Progenitor cell of endocrine pancreas (in vitro differentiated cells): ENCODE results near the gene VPS36. TPM values are rescaled to one million over a fixed set of nuclear protein-coding genes. Genes with fewer than 3 reads are reported as not detected.
A peak's percentile ranks its signal among the peaks of the same experiment; 100 is the strongest.

ENCODE experiments used
- DNase-seq: peaks from one replicate; pipeline ENCODE4 v3.0.0; 2021; ENCODE audit warnings: low spot score; ENCODE audit not compliant: unreplicated experiment
- H3K27ac Mint-ChIP-seq: 2 replicates; pipeline ENCODE4 v1.8.0; 2021; ENCODE audit warnings: mild to moderate bottlenecking, moderate library complexity, mixed read lengths
- H3K27me3 Mint-ChIP-seq: 2 replicates; pipeline ENCODE4 v1.8.0; 2021; ENCODE audit warnings: mixed read lengths
- H3K36me3 Mint-ChIP-seq: 2 replicates; pipeline ENCODE4 v1.8.0; 2022; ENCODE audit warnings: mixed read lengths; ENCODE audit not compliant: insufficient read depth
- H3K4me1 Mint-ChIP-seq: 2 replicates; pipeline ENCODE4 v1.8.0; 2021; ENCODE audit warnings: low read depth, mixed read lengths
- H3K4me3 Mint-ChIP-seq: 2 replicates; pipeline ENCODE4 v1.8.0; 2021; ENCODE audit warnings: low read depth, mild to moderate bottlenecking, moderate library complexity, mixed read lengths
- H3K9me3 Mint-ChIP-seq: 2 replicates; pipeline ENCODE4 v1.8.0; 2021; ENCODE audit warnings: low read depth, mixed read lengths
- CTCF ChIP-seq: fragments of 200-600 bp; sonication (generic); IDR thresholded peaks from one replicate; pipeline ENCODE4 v1.5.0; 2021; ENCODE audit warnings: antibody characterized with exemption, mild to moderate bottlenecking; ENCODE audit not compliant: unreplicated experiment
- total RNA-seq: library from RNA; stranded (reverse); gene quantifications from 2 replicates; pipeline ENCODE4 v1.2.1, GENCODE V29; 2021

VPS36 gene
- total RNA-seq, 1 donor from 2014 or later: 49.6 TPM

- no peak for DNase-seq
- Mint-ChIP-seq H3K27ac (no peak overlapping the region), H3K27me3 (no peaks in the 10 kb centered on the region), H3K36me3 (peaks cover 7% of the 10 kb centered on the region), H3K4me1 (peaks cover 14% of the 10 kb centered on the region), H3K9me3 (no peaks in the 10 kb centered on the region), H3K4me3 (no peak overlapping the region)
- no peak for TF ChIP-seq CTCF
These were observed 2.5 kb downstream of the VPS36 start for GRCh38 chr13:52447815-52448552.

GRCh38 chr13:52447354-52447753 is 3.1 kb downstream of the VPS36 start:
- peaks cover 14% of the 10 kb centered on the region for H3K4me1 Mint-ChIP-seq
- no peak overlapping the region for H3K4me3 Mint-ChIP-seq
- H3K27ac Mint-ChIP-seq: no peak overlapping the region
- TF ChIP-seq CTCF: no peak
- no peaks in the 10 kb centered on the region for H3K9me3 Mint-ChIP-seq
- no peaks in the 10 kb centered on the region for H3K27me3 Mint-ChIP-seq
- peaks cover 7% of the 10 kb centered on the region for H3K36me3 Mint-ChIP-seq
- no peak for DNase-seq

DNA sequence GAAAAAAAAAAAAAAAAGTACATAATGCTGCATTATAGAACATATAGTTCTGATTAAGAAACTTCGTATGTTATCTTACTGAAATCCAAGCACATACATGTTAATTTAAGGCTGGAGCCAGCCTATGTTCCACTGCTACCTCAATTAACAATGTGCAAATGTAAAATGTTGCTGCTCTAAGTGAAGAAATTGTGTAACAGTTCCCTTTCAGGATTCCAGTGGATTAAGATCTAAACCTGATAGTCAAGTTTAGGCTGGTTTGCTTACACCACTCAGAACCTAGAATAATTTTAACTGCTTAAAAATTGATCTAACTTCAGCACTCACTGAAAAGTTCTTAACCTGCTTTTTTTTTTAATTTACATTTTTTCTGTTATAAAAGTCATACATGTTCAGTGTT is 4.2 kb downstream of the VPS36 start:
- Mint-ChIP-seq H3K4me1 (peaks cover 14% of the 10 kb centered on the region), H3K27ac (no peak overlapping the region), H3K9me3 (no peaks in the 10 kb centered on the region), H3K4me3 (no peak overlapping the region), H3K36me3 (peaks cover 7% of the 10 kb centered on the region), H3K27me3 (no peaks in the 10 kb centered on the region)
- no peak for DNase-seq
- TF ChIP-seq CTCF: no peak

GRCh38 chr13:52432456-52432855 is 18.0 kb downstream of the VPS36 start:
- no peaks in the 10 kb centered on the region for H3K27me3 Mint-ChIP-seq
- no peak for TF ChIP-seq CTCF
- H3K27ac Mint-ChIP-seq: no peak overlapping the region
- H3K36me3 Mint-ChIP-seq: peaks cover 38% of the 10 kb centered on the region
- no peak for DNase-seq
- no peak overlapping the region for H3K4me3 Mint-ChIP-seq
- H3K4me1 Mint-ChIP-seq: peaks cover 13% of the 10 kb centered on the region
- H3K9me3 Mint-ChIP-seq: no peaks in the 10 kb centered on the region

DNA sequence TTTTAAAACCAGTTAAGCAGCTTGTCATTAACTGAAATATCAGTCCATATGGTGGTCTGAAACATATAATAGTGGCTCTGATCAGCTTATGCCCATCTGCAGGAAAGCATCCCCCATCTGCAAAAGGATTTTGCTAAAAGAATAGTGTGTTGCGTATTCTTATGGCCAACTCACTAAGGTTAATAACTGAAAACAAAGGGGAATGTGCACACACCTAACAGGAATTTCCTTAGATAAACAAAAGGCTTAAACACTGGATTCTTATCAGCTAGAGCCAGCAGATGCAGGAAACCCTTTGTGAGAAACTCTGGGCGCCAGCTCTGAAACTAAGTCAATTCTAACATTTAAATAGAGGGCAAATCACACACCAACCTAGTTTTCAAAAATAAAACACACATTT is 22.1 kb downstream of the VPS36 start:
- H3K27ac Mint-ChIP-seq: peak overlapping the region; percentile 93
- DNase-seq: no peak
- no peaks in the 10 kb centered on the region for H3K27me3 Mint-ChIP-seq
- peaks cover 13% of the 10 kb centered on the region for H3K4me1 Mint-ChIP-seq
- TF ChIP-seq CTCF: no peak
- no peak overlapping the region for H3K4me3 Mint-ChIP-seq
- H3K36me3 Mint-ChIP-seq: peaks cover 32% of the 10 kb centered on the region
- H3K9me3 Mint-ChIP-seq: no peaks in the 10 kb centered on the region
